GM18502 (cell line): ENCODE data around the gene LDLRAD4.

Experiments
- ATAC-seq: cut with Tn5 transposase; IDR thresholded peaks from one replicate; pipeline ENCODE4 v1.9.1; 2021; ENCODE audit warnings: mild to moderate bottlenecking; ENCODE audit not compliant: unreplicated experiment, poor library complexity

LDLRAD4 gene

GRCh38 chr18:13517369-13517768 lies 298.8 kb downstream of the LDLRAD4 start:
- no peak for ATAC-seq

- ATAC-seq, result no peak
Measured at GRCh38 chr18:13518382-13518781, 299.8 kb downstream of the LDLRAD4 start.

- no peak for ATAC-seq
Measured at GRCh38 chr18:13520306-13520705, 301.7 kb downstream of the LDLRAD4 start.

- no peak for ATAC-seq
Measured at GRCh38 chr18:13520741-13521140, 302.2 kb downstream of the LDLRAD4 start.

GRCh38 chr18:13521418-13521817 lies 302.9 kb downstream of the LDLRAD4 start:
- ATAC-seq, result no peak

- no peak for ATAC-seq
Measured at GRCh38 chr18:13522256-13522655, 303.7 kb downstream of the LDLRAD4 start.

GRCh38 chr18:13522861-13523660 lies 304.5 kb downstream of the LDLRAD4 start:
- ATAC-seq, result no peak

- ATAC-seq, result no peak
Measured at GRCh38 chr18:13524054-13524453, 305.5 kb downstream of the LDLRAD4 start.

- ATAC-seq, result no peak
Measured at GRCh38 chr18:13524811-13525210, 306.3 kb downstream of the LDLRAD4 start.

GRCh38 chr18:13525381-13526029 lies 306.9 kb downstream of the LDLRAD4 start:
- ATAC-seq, result no peak

GRCh38 chr18:13526519-13526918 lies 308.0 kb downstream of the LDLRAD4 start:
- no peak for ATAC-seq

- no peak for ATAC-seq
Measured at GRCh38 chr18:13527256-13527655, 308.7 kb downstream of the LDLRAD4 start.

GRCh38 chr18:13527730-13528129 lies 309.2 kb downstream of the LDLRAD4 start:
- ATAC-seq, result no peak

- no peak for ATAC-seq
Measured at GRCh38 chr18:13528739-13529392, 310.3 kb downstream of the LDLRAD4 start.

GRCh38 chr18:13530033-13530878 lies 311.7 kb downstream of the LDLRAD4 start:
- ATAC-seq, result no peak

- no peak for ATAC-seq
Measured at GRCh38 chr18:13530879-13531387, 312.4 kb downstream of the LDLRAD4 start.

GRCh38 chr18:13531681-13532325 lies 313.2 kb downstream of the LDLRAD4 start:
- no peak for ATAC-seq

- ATAC-seq, result no peak
Measured at GRCh38 chr18:13532406-13533075, 314.0 kb downstream of the LDLRAD4 start.

- ATAC-seq, result no peak
Measured at GRCh38 chr18:13534631-13535030, 316.1 kb downstream of the LDLRAD4 start.
